GM19023 (cell line): ENCODE data around the gene HOATZ.

ENCODE experiments used
- ATAC-seq: cut with Tn5 transposase; IDR thresholded peaks from one replicate; pipeline ENCODE4 v1.9.1; 2021; ENCODE audit warnings: mild to moderate bottlenecking, moderate library complexity; ENCODE audit not compliant: unreplicated experiment

Gene HOATZ

GRCh38 chr11:111575740-111576139 is 61.2 kb downstream of the HOATZ start:
- no peak for ATAC-seq

GRCh38 chr11:111577821-111578220 is 63.2 kb downstream of the HOATZ start:
- ATAC-seq, result no peak

- ATAC-seq, result no peak
Measured at GRCh38 chr11:111581341-111581740, 66.8 kb downstream of the HOATZ start.

- ATAC-seq, result no peak
Measured at GRCh38 chr11:111582163-111582562, 67.6 kb downstream of the HOATZ start.

GRCh38 chr11:111582881-111583280 is 68.3 kb downstream of the HOATZ start:
- no peak for ATAC-seq

- no peak for ATAC-seq
Measured at GRCh38 chr11:111585371-111585770, 70.8 kb downstream of the HOATZ start.

GRCh38 chr11:111586388-111586831 is 71.8 kb downstream of the HOATZ start:
- peak; percentile 52 for ATAC-seq
